ENCODE data around the gene TMEM115.

The TMEM115 gene

DNA sequence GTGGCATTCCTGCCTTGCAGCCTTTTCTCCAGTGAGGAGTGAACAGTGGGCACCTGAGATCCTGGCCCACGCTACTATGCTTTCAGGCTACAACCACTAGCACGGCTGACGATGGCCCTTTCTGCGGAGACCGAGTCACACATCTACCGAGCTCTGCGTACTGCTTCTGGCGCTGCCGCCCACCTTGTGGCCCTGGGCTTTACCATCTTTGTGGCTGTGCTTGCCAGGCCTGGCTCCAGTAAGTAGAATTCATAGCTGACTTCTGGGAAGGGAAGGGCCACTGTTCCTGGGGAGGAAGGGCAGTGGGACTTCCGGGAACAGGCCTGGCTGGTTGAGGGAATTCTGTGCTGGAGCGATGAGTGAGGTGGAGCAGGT lies 8.0 kb downstream of the TMEM115 start:
- no peak for DNase-seq

- peak; percentile 96 for DNase-seq
These were observed 8.6 kb downstream of the TMEM115 start, which contains the start of the genes CYB561D2 and NPRL2 for GRCh38 chr3:50350527-50351322. TSS of gene CYB561D2 (plus strand) at chr3:50350862. CDS start at chr3:50351434, 572 bp downstream. TSS of gene NPRL2 (minus strand) at chr3:50350775. CDS start at chr3:50350652, 123 bp downstream.

DNA sequence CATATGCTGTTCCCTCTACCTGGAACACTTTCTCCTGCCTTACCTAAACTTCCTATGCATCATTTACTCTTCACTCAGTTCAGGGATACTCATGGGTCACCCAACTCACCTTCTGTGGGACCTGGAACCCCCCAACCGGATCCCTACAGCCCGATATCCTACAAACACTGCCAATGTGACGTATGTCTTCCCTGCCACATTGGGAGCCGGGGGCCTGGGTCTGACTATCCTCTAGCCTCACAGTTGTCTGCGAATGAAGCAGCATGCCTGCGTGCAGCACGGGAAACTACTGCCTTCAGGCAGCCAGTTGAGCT lies 9.2 kb downstream of the TMEM115 start:
- no peak for DNase-seq

GRCh38 chr3:50347187-50347813 lies 12.0 kb downstream of the TMEM115 start:
- peak; percentile 77 for DNase-seq

DNA sequence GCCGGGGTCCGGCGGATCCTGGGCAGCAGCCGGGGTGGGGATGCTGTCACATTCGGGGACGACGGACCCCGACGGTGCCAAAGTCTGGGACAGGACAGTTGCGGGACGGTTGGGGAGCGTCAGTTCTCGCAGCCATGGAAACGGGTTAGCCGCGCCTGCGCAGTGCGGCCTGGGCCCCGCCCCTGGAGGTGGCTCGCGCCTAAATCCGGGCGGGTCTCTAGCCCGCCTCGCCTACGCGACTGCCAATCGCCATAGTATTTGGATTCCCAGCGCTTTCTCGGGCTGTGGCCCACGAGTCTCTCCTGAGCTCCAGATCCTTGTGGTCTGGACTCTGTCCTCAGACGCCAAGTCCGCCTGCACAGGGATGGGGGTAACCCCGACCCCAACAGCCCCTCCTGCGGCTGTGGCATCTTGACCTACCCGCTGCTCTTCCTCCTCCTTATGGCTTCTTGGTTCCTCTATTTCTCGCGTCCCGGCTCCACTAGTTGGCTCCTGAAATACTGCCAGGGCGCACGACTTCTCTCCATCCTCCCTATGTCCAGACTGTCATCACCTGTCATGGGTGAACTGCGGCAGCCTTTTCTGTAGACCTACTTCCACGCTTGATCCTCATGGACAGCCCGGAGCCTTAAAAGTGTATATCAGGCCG lies 13.6 kb downstream of the TMEM115 start, which contains the start of gene ZMYND10:
Gene ZMYND10 (minus strand): TSS at position 147 of the 649 bp plus-strand sequence. CDS start 153 bp downstream, outside the sequence.
- DNase-seq, result peak; percentile 76

- DNase-seq, result no peak
These were observed 14.3 kb downstream of the TMEM115 start for GRCh38 chr3:50345008-50345407.

- DNase-seq, result no peak
These were observed 16.3 kb downstream of the TMEM115 start for GRCh38 chr3:50342813-50343633.

GRCh38 chr3:50341996-50342650 lies 17.2 kb downstream of the TMEM115 start:
- DNase-seq, result no peak

- DNase-seq, result no peak
These were observed 17.8 kb downstream of the TMEM115 start for GRCh38 chr3:50341537-50341936.

DNA sequence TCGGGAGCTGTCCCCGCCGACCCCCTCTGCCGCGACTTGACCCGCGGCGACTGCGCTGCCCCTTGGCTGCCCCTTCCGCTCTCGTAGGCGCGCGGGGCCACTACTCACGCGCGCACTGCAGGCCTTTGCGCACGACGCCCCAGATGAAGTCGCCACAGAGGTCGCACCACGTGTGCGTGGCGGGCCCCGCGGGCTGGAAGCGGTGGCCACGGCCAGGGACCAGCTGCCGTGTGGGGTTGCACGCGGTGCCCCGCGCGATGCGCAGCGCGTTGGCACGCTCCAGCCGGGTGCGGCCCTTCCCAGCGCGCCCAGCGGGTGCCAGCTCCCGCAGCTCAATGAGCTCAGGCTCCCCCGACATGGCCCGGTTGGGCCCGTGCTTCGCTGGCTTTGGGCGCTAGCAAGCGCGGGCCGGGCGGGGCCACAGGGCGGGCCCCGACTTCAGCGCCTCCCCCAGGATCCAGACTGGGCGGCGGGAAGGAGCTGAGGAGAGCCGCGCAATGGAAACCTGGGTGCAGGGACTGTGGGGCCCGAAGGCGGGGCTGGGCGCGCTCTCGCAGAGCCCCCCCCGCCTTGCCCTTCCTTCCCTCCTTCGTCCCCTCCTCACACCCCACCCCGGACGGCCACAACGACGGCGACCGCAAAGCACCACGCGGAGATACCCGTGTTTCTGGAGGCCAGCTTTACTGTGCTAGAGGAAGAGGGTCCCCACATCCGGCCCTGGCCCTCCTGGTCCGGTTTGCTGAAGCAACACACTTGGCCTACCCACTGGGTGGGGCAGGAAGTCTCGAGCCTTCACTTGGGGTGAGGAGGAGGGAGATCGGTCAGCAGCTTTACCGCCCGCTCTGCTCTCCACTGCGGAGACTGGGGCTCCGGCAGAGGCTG lies 18.6 kb downstream of the TMEM115 start, which contains the start of gene RASSF1:
Gene RASSF1 (minus strand): TSS at position 389 of the 882 bp plus-strand sequence. CDS start 31 bp downstream, at position 358.
- DNase-seq, result peak; percentile 86

DNA sequence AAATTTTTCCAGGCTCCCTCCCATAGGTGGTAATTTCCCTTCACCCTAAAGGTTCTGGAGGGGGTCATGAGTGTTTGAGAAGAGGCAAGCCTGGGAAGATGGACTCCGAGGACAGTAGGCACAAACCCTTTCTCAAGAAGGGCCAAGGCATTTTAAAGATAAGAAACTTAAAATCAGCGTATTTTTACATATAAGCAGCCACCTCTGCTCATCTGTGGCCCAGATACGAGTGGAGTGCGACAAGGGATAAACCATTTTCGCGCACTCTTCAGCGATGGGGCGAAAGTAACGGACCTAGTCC lies 19.2 kb downstream of the TMEM115 start:
- no peak for DNase-seq

GRCh38 chr3:50339485-50340146 lies 19.7 kb downstream of the TMEM115 start:
- DNase-seq, result no peak

- no peak for DNase-seq
These were observed 20.4 kb downstream of the TMEM115 start for GRCh38 chr3:50338965-50339364.

DNA sequence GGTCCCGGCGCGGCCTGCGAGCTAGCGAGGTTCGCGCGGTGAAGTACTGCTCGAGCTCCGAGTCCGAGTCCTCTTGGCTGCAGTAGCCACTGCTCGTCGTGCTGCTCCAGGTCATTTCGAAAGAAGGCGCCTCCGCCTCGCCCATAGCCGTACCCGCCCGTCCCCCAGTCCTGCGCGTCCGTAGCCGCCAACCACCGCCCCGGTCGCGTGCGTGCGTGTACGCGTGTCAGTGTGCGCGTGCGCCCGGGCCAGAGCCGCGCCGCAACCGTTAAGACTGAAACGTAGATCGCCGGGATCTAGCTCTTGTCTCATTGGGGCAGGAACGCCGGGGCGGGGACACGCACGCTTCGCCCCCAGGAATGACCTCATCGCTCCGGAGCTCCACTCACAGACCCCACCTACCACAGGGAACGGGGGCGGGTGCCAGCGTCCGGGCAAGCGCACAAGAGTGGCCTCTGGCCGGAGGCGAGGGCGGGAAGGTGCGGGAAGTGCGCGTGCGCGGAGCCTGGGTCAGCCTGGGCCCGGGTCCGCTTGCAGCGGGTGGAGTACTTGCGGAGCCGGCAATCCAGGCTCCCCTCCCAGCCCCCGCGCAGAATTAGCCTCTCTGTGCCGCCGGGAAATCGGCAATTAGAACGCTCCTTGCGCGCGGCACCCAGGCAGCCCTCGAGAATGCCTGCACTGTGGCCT lies 22.0 kb downstream of the TMEM115 start:
- DNase-seq, result peak; percentile 99

GRCh38 chr3:50336452-50337174 lies 22.7 kb downstream of the TMEM115 start:
- DNase-seq, result no peak

- DNase-seq, result no peak
These were observed 24.8 kb downstream of the TMEM115 start for GRCh38 chr3:50334339-50335075.

GRCh38 chr3:50333744-50334328 lies 25.5 kb downstream of the TMEM115 start:
- DNase-seq, result no peak

DNA sequence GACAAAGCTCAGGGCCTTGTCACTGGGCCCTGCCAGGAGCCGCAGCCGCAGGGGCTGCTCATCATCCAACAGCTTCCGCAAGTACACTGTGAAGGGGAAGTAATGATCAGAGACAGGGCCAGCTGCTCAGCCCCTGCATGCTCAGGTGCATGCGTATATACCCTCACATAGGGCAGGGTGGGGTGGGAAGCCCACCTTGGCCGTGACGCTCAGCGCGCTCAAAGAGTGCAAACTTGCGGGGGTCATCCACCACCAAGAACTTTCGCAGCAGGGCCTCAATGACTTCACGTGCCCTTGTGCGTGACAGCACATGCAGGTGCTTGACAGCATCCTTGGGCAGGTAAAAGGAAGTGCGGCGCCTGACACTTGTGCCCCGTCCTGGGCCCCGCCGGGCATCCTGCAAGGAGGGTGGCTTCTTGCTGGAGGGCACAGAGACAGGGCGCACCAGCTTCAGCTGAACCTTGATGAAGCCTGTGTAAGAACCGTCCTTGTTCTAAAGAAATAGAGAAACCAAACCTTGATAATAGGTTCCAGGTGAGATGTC lies 27.9 kb downstream of the TMEM115 start:
- DNase-seq, result no peak
